Measurements from ENCODE around the gene GAP43. TPM values are rescaled to one million over a fixed set of nuclear protein-coding genes. Genes with fewer than 3 reads are reported as not detected.

GAP43 gene
- total RNA-seq, 4 donors from 2014 or later, result 0.51 TPM; not detected in 3

GRCh38 chr3:115652738-115653137 lies 29.4 kb downstream of the GAP43 start:
- no peak for TF ChIP-seq CTCF (IDR thresholded peaks at IDR 0.05; ENCODE audit: low read depth)

- TF ChIP-seq CTCF (IDR thresholded peaks at IDR 0.05; ENCODE audit: low read depth), result no peak
These were observed 32.5 kb downstream of the GAP43 start for GRCh38 chr3:115655761-115656282.

- no peak for TF ChIP-seq CTCF (IDR thresholded peaks at IDR 0.05; ENCODE audit: low read depth)
These were observed 33.9 kb downstream of the GAP43 start for GRCh38 chr3:115657168-115657567.

GRCh38 chr3:115658032-115658336 lies 34.7 kb downstream of the GAP43 start:
- no peak for TF ChIP-seq CTCF (IDR thresholded peaks at IDR 0.05; ENCODE audit: low read depth)

- TF ChIP-seq CTCF (IDR thresholded peaks at IDR 0.05; ENCODE audit: low read depth), result no peak
These were observed 35.2 kb downstream of the GAP43 start for GRCh38 chr3:115658337-115659181.

GRCh38 chr3:115659253-115660220 lies 36.2 kb downstream of the GAP43 start:
- TF ChIP-seq CTCF (IDR thresholded peaks at IDR 0.05; ENCODE audit: low read depth), result no peak

Measured in subcutaneous adipose tissue (tissue), 4 donors.